NCI-H187 (cell line): ENCODE data around the gene LYPLAL1.

Source experiments
- DNase-seq, 2 experiments: peaks; one replicate each; lab custom pipeline; 2025; lab: John Stamatoyannopoulos, UW

LYPLAL1 gene

DNA sequence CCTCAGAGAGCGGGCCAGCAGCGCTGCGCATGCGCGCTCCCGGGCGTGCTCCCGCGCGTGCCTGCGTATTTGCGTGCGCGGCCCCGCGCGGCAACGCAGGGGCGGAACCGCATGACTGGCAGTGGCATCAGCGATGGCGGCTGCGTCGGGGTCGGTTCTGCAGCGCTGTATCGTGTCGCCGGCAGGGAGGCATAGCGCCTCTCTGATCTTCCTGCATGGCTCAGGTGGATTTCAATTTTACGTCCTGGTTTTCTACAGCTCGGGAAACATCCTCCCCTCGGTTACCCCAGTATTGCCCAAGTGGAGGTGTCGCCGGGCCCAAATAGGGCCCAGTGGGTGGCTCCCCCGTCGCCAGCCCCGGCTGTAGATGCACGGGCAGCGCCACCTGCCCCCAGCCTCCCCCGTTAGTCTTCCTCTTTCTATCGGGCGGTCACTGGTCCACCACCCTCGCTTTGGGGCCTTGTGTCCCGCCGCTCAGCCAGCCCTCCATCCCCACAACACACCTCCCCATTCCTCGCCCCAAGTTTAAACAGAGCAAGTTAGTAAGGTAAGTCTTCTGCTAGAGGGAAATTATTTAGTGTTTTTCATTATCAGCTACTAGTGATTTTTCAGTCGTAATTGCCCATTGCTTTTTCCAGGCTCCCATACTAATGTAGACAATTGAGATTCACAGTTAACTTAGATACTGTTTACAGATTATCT, at the start of gene LYPLAL1:
Gene LYPLAL1, plus strand, starts transcription at position 121 of the 702 bp plus-strand sequence. Its CDS starts 13 bp downstream, at position 134.
- DNase-seq, result peak; percentile 18 to 49

DNA sequence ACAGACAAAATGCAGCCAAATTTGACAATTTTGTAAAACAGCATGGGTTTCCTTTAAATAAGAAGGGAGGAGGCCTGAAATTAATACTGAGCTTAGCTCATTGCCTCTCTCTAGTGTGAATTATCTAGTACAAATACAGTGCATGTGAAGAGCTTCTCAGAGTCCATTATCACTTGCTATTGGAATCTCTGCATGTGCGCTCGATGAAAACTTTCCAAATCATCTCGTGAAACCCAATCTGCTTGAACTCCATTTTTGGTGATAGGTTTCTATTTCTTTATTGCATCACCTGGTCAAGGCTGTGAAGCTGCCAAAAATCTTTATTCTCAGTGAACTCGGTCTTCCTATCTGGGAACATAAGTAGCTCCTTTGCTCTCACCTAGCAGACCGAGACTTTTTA, 49.5 kb upstream of the LYPLAL1 start:
- DNase-seq, result no peak

DNA sequence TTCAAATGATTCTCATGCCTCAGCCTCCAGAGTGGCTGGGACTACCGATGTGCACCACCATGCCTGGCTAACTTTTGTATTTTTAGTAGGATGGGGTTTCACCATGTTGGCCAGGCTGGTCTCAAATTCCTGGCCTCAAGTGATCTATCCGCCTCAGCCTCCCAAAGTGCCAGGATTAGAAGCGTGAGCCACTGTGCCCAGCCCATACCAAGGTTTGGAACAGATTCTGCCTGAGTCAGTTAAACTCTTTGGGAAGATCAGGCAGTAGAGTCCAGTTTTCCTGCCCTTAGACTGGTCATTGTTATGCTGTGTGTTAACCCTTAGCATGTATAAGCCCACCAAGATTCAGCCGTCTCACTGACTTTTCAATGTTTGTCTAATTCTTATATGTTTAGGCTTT, 48.3 kb upstream of the LYPLAL1 start:
- no peak for DNase-seq

GRCh38 chr1:219126377-219126776, 47.3 kb upstream of the LYPLAL1 start:
- no peak for DNase-seq

DNA sequence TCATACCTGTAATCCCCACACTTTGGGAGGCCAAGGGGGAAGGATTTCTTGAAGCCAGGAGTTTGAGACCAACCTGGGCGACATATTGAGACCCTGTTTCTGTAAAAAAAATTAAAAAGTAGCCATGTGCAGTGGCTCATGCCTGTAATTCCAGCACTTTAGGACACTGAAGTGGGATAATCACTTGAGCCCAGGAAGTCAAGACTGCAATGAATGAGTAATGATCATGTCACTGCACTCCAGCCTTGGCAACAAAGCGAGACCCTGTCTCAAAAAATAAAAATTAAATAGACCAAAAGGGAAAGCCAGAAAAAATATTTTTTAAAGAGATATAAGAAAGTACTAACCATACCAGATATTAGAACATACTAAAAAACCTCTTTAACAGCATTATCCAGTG, 44.7 kb upstream of the LYPLAL1 start:
- no peak for DNase-seq

GRCh38 chr1:219130366-219130935, 43.2 kb upstream of the LYPLAL1 start:
- no peak for DNase-seq

DNA sequence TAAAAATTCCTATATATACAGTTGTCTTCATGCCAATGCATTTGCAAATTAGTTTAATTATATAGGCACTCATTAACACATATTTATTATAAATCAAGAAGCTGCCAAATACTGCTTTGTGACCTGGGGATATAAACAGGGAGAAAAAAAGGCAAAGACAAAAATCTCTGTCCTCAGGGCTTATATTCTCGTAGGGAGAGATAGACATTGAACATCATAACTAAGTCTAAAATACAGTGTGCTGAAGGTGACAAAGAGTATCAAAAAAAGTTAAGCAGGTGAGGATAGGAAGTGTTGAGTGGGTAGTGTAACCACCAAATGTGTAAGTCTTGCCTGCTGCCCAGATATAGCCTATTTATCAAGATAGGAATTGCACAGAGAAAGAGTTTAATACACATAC, 40.7 kb upstream of the LYPLAL1 start:
- DNase-seq, result no peak

DNA sequence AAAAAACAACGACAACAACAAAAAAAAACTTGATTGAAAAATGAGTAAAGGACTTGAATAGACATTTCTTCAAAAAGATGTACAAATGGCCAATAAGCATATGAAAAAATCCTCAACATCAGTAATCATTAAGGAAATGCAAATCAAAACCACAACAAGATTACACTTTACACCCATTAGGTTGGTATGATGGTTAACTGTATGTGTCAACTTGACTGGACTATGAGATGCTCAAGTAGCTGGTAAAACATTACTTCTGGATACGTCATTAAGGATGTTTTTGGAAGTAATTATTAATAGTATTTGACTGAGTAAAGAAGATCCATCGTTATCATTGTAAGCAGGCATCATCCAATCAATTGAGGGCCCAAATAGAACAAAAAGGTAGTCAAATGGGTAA, 34.9 kb upstream of the LYPLAL1 start:
- DNase-seq, result no peak

GRCh38 chr1:219140303-219140877, 33.3 kb upstream of the LYPLAL1 start:
- DNase-seq, result no peak

DNA sequence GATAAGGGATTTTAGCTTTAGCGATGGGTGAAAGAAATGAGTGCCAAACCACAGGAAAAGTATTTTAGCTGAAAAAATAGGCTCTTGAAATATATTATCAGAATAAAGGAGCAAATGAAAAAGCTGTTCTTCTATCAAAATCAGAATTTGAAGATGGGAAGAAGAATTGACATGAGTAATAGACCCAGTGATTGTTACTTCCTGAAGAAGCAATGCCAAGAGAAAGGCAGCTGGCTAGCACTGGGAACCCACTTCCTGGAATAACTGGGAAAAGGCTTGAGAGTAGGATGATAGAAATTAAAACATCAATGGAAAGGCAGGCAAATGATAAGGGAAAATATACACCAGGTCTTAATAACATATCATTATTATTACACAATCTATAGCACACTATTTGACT, 29.9 kb upstream of the LYPLAL1 start:
- no peak for DNase-seq

DNA sequence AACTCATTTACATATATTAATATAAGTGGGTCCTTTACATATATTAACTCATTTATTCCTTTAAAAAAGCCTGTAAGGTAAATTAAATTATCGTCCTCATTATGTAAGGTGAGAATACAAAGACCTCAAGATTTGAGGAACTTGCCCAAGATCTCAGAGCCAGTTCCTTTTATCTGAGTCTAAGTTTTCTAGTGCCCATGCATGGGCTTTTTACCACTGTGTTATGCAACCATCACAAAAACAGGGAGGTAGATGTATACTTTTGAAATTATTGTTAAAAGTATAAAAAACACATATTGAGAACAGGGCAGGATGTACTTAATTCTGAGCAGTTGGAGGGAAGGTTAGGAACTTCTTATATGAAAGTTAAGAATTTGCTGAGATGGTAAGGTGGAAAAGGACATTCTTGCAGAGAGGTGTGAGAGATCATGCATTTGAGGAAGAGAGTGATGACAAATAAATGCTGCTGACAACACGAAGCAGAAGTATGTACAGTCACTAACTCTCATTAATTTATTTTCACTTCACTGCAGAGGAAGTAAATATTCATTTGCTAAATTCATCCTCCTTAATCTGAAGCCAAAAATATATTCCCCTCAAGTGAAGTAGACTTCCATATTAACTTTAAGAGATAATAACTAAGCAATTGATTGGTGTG, 28.9 kb upstream of the LYPLAL1 start:
- no peak for DNase-seq

GRCh38 chr1:219147571-219148019, 26.1 kb upstream of the LYPLAL1 start:
- no peak for DNase-seq

DNA sequence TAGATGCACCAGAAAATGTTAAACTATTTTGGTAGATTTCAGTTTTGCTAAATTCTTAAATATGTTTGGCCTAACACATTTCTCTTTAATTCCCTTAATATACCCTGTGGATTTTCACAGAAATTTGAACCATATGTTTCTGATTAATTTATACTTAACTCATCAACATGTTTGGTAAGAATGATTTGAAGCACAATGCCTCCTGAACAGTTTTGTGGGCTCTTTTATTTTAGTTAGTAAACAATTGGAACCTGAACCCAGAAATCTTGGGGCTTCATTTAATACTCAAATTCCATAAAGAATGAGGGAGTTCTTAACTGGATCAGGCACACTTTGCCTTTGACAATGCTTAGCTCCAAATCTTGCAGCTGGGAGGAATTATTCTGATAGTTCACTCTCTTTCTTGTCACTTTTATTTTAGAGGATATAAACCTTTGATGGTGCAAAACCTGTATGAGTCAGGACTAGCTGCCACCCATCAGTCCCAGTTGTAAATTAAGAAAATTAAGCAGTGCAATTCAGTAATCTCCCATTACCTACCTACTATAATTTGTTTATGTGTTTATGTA, 24.6 kb upstream of the LYPLAL1 start:
- DNase-seq, result no peak

DNA sequence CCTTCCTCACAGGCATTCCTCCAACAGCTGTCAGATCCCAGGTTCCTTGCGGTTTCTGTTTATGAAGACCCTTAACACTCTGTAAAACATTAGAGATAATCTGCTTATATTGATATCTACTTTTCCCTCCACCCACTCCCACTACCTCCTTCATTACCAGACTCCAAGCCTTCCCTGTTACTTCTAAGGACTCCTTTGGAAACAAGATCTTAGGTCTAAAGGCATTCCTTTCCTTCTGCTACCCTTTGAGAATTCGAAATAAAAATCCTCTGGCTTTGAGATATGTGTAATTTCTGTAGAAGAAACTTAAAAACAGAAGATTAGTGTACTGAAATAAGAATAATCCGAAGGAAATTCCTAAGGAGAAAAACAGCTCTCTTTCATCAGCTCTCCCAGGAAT, 23.7 kb upstream of the LYPLAL1 start:
- no peak for DNase-seq

DNA sequence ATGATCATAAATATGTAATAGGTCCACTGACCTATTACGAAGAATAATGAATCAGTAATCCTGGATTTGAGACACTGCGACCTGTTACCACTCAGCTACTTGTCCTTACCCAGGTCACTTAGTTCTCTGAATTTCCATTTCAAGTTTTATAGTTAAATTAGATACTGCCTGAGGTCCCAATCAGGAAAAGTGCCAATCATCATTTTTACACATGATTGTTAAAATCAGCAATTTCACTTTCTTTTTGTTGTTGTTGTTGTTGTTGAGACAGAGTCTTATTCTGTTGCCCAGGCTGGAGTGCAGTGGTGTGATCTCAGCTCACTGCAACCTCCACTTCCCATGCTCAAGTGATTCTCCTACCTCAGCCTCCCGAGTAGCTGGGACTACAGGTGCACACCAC, 22.8 kb upstream of the LYPLAL1 start:
- DNase-seq, result no peak

DNA sequence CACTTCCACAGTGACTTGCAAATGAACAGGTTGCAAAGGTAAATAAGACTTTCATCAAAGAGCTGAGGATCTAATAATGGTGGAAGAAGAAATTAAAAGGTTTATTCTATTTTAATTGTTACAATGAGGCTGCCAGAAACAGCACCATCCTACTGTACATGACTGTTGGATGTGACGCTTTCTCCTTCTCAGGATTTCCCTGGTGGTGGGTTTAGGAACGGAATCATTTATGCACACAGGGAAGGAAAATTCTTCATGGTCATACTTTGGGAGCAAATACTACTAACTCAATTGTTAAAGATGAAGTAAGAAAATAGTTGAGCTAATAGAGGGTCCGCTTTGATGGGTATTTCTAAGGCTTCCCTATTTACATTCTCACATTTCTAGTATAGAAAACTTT, 22.2 kb upstream of the LYPLAL1 start:
- no peak for DNase-seq

- no peak for DNase-seq
Measured at GRCh38 chr1:219152751-219153150, 20.9 kb upstream of the LYPLAL1 start.

DNA sequence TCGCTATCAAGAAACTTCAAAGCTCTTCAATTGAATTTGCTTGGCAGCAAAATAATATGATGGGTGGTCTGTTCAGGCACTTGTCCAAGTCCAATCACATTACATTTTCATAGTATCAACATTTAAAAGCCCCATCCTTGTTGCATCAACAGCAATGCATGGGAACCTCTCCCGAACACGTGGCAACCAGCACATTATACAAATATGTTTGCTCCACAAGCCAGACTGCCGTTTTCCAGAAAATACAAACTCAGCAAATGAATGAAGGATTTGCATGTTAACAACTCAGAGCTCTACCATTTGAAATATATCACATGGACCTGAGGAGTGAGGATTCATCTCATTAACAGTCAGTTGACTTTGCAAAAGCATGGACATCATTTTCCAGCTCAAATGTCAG, 20.0 kb upstream of the LYPLAL1 start:
- DNase-seq, result no peak

- no peak for DNase-seq
Measured at GRCh38 chr1:219155135-219155534, 18.5 kb upstream of the LYPLAL1 start.

DNA sequence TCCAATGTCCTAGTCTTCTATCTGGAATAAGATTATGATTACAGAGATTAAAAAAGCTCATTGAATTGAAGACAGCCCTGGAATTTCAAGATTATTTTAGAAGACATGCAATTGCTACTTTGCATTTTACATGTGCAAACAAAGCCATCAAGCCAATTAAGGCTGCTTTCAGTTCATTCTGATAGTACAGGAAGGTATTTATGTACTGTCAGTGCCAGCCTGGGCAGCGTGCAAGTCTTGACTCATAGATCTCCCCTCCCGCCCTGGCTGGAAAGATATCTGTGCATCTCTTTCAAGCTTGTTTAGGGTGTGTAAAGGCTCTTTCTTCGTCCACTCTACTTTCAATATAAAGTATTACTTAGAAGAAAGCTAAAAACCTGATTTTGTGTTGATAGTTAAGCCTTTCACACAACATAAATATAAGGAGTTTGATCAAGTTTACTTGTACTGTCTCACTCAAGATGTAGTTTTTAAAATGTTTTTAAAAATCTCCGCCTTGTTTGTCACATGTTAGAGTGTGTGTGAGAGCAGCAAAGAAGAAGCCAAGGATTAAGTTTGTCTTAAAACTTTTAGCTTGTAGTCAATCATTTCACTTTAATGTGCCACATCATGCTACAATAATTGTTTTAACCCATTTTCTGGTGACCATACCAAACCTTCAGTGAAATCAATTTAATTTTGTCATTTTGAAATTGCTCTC, 13.6 kb upstream of the LYPLAL1 start:
- DNase-seq, result no peak

DNA sequence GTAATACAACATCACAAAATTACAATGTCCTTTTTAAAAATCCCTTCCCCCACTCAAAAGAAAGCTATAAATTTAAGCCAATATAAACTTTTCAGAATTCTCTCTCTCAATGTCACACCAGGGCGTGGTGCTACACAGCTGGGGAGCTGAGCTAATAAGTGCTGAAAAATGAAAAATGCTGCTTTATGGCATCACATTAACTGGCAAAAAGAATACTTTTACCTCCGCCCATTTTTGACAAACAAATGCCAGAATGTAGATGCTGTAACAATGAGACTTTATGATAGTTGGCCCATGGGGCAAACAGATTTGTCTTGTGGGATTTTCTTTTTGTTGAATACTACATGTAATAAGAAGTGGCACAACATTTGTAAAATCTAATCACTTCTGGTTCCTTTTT, 12.7 kb upstream of the LYPLAL1 start:
- no peak for DNase-seq

GRCh38 chr1:219161371-219161770, 12.3 kb upstream of the LYPLAL1 start:
- no peak for DNase-seq
